Measurements from ENCODE around the gene GRIN2A. TPM values are rescaled to one million over a fixed set of nuclear protein-coding genes. Genes with fewer than 3 reads are reported as not detected.

GRIN2A gene
- total RNA-seq, 1 donor from 2014 or later, result 7.8 TPM

DNA sequence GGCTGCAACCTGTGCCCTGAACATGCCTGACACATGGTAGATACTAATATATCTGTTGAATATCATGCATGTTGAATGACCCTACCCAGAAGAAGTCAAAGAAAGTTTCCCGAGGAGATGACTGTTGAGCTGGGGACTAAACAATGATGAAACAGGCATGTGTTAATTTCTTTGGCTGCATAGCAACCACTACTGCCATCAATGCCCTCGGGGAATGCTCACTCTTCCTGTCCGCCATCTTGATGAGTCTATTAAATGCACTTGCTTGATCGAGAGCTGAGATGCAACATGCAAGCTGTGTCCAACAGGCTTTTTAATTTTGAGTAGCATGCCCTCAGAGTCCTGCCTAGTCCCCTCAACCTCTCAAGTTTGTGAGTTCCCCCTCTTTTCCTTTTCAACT is 31.3 kb downstream of the GRIN2A start:
- no peak for DNase-seq (ENCODE audit: low spot score in 2 of 2)
- H3K4me1 ChIP-seq, result peaks cover 2 to 4% of the 10 kb centered on the region in 2 donors
- intact Hi-C loops (cut with DNase I), result no loop called here
- H3K27me3 ChIP-seq, result no peaks in the 10 kb centered on the region
- no peak overlapping the region for H3K4me3 ChIP-seq
- H3K36me3 ChIP-seq, result no peaks in the 10 kb centered on the region
- no peak overlapping the region for H3K27ac ChIP-seq
- no peaks in the 10 kb centered on the region for H3K9me3 ChIP-seq
- TF ChIP-seq, protein P1, sequence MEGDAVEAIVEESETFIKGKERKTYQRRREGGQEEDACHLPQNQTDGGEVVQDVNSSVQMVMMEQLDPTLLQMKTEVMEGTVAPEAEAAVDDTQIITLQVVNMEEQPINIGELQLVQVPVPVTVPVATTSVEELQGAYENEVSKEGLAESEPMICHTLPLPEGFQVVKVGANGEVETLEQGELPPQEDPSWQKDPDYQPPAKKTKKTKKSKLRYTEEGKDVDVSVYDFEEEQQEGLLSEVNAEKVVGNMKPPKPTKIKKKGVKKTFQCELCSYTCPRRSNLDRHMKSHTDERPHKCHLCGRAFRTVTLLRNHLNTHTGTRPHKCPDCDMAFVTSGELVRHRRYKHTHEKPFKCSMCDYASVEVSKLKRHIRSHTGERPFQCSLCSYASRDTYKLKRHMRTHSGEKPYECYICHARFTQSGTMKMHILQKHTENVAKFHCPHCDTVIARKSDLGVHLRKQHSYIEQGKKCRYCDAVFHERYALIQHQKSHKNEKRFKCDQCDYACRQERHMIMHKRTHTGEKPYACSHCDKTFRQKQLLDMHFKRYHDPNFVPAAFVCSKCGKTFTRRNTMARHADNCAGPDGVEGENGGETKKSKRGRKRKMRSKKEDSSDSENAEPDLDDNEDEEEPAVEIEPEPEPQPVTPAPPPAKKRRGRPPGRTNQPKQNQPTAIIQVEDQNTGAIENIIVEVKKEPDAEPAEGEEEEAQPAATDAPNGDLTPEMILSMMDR (IDR thresholded peaks at IDR 0.05), result no peak

DNA sequence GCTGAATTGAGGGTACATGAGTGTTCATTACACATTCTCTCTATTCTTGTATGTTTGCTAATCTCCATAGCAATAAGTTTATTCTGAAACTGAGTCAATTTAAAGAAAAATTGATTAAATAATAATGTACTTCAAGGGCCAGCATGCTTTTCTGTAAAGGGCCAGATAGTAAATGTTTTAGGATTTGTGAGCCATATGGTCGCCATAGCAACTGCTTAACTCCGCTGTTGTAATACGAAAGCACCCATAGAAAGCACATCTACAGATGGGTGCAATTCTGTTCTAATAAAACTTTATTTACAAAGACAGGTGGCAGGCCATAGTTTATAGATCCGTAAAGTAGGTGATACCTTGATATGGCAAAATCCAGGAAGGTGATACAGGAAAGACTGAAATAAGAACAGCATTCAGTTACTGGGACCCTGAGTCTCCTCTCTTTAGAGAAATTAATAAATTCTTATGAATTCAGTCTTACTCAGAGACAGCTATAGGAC is 36.6 kb downstream of the GRIN2A start:
- TF ChIP-seq, protein P1 (IDR thresholded peaks at IDR 0.05), result no peak
- Histone ChIP-seq H3K9me3 (no peaks in the 10 kb centered on the region), H3K4me3 (no peak overlapping the region), H3K36me3 (no peaks in the 10 kb centered on the region), H3K27ac (no peak overlapping the region), H3K27me3 (no peaks in the 10 kb centered on the region), H3K4me1 (no peaks in the 10 kb centered on the region)
- intact Hi-C loops (cut with DNase I), result no loop called here
- no peak for DNase-seq (ENCODE audit: low spot score in 2 of 2)

DNA sequence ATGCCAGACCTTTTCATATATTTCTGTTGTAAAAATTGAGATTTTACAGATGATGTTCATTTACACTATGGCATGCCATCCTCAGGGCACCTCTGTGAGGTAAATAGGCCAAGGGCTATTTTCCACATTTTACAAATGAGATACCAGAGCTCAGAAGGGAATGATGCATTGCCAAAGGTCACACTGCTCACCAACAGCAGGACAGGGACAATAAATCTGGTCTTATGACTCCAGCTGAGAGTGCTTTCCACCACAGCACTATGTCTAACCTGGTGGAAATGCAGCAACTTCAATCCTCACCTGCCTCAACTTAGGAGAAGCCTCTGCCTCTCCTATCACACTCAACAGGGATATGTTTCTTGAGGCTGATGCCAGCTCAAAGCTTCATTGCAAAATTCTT is 40.6 kb downstream of the GRIN2A start:
- TF ChIP-seq, protein P1 (IDR thresholded peaks at IDR 0.05), result no peak
- no peaks in the 10 kb centered on the region for H3K36me3 ChIP-seq
- H3K27me3 ChIP-seq, result no peaks in the 10 kb centered on the region
- H3K4me3 ChIP-seq, result no peak overlapping the region
- H3K27ac ChIP-seq, result no peak overlapping the region
- H3K4me1 ChIP-seq, result no peaks in the 10 kb centered on the region
- DNase-seq (ENCODE audit: low spot score in 2 of 2), result no peak
- intact Hi-C loops (cut with DNase I), result no loop called here
- no peaks in the 10 kb centered on the region for H3K9me3 ChIP-seq

DNA sequence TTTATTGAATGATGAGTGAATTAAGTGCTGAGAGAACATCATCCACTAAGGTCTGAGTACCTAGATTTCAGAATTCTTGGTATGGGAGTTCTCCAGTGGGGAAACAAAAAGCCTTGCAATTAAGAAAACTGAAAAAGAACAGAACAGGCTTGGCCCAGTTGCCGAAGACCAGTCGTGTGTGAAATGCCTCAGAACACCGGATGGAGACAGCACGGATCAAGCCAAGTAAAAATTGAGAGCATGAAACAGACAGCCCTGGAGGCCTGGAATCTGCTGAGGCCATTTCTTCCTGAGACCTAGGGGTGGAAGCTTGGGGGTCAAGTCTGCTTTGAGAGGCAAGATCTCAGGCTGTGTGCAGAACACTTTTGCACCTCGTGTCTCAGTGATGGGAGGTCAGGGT is 43.3 kb downstream of the GRIN2A start:
- DNase-seq (ENCODE audit: low spot score in 2 of 2), result no peak
- Histone ChIP-seq H3K4me3 (no peak overlapping the region), H3K36me3 (no peaks in the 10 kb centered on the region), H3K9me3 (no peaks in the 10 kb centered on the region), H3K27me3 (no peaks in the 10 kb centered on the region), H3K27ac (no peak overlapping the region), H3K4me1 (no peaks in the 10 kb centered on the region)
- intact Hi-C loops (cut with DNase I), result no loop called here
- TF ChIP-seq, protein P1 (IDR thresholded peaks at IDR 0.05), result no peak

DNA sequence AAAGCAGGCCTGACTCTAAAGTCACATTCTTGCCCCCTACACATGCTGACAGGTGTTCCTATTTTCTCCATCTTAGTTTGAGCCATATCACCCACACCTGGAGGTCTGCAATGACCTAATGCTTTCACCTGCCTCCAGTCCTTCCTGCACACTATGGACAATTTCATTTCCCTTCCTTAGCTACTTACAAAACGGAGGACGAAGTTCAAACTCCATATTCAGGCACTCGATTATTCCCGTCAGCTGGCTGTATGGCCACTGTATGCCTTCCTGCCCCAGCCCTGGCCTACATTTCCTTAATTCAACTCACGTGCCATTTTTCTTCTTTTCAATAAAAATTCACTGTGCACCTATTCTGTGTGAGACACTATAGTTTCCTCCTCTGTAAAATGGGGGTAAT is 44.9 kb downstream of the GRIN2A start:
- intact Hi-C loops (cut with DNase I), result no loop called here
- no peaks in the 10 kb centered on the region for H3K27me3 ChIP-seq
- H3K9me3 ChIP-seq, result no peaks in the 10 kb centered on the region
- no peak overlapping the region for H3K4me3 ChIP-seq
- H3K4me1 ChIP-seq, result no peaks in the 10 kb centered on the region
- DNase-seq (ENCODE audit: low spot score in 2 of 2), result no peak
- H3K27ac ChIP-seq, result no peak overlapping the region
- TF ChIP-seq, protein P1 (IDR thresholded peaks at IDR 0.05), result no peak
- no peaks in the 10 kb centered on the region for H3K36me3 ChIP-seq

DNA sequence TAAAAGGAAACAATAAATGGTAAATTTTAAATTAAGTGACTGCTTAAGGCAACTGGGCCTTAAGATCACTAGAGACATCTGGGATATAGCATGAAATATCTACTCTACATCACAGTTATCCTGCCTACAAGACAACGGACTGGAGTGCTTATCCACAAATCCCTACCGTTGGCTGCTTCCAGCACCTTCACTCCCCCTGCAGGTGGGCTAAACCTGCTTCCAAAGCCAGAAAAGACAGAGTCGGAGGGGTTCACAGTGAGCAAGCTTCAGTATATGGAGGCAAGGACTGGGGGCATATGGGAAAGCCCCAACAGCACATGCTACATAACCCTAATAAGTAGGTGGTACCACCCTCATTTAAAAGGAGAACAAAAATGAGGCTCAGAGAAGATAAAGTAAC is 45.3 kb downstream of the GRIN2A start:
- Histone ChIP-seq H3K27me3 (no peaks in the 10 kb centered on the region), H3K9me3 (no peaks in the 10 kb centered on the region), H3K4me3 (no peak overlapping the region), H3K36me3 (no peaks in the 10 kb centered on the region), H3K4me1 (no peaks in the 10 kb centered on the region), H3K27ac (no peak overlapping the region)
- DNase-seq (ENCODE audit: low spot score in 2 of 2), result no peak
- TF ChIP-seq, protein P1 (IDR thresholded peaks at IDR 0.05), result no peak
- intact Hi-C loops (cut with DNase I), result no loop called here
